Esophagus mucosa (tissue), 1 donor: ENCODE data around the gene U2AF2. TPM values are rescaled to one million over a fixed set of nuclear protein-coding genes. Genes with fewer than 3 reads are reported as not detected.
A peak's percentile ranks its signal among the peaks of the same experiment; 100 is the strongest.

Experiments used
- ATAC-seq: fragments of 200-7000 bp; cut with Tn5 transposase; one replicate; pipeline ENCODE4 v1.9.1; 2020
- total RNA-seq: library from RNA; stranded (reverse); gene quantifications from one replicate; pipeline ENCODE4 v1.2.4, GENCODE V29; 2023
- donor health status: DM: yes; HTN: yes; CAD: no.

The U2AF2 gene
- total RNA-seq, 1 donor from 2014 or later: 108 TPM

DNA sequence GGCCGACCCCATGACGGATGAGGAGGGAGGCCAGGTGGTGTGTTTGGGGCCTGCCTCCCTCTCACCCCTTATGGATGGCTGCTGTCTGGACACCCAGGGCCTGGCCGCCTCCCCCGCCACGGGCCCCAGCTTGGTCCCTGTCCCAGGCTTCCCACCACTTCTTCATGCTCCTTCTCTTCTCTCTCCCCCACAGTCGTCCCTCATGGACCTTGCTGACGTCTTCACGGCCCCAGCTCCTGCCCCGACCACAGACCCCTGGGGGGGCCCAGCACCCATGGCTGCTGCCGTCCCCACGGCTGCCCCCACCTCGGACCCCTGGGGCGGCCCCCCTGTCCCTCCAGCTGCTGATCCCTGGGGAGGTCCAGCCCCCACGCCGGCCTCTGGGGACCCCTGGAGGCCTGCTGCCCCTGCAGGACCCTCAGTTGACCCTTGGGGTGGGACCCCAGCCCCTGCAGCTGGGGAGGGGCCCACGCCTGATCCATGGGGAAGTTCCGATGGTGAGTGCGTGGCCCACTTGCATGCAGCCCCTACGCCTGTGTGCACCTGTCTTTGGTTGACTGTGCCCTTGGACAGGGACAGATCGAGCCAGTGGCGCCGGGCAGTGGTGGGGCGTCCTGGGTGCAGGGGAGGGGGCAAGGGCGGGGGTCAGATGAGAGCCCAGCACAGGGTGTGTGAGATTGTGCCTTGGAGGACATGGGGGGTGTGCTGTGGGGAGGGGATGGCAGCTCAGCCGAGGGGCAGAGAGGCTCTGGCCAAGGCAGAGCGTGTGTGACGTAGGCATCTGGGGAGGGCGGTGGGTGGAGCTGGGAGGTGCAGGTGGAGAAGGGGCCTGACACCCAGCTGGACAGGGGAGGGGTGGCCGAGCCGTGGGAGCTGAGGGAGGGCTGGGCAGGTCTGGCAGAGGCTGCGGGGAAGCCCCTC, 37.0 kb downstream of the U2AF2 start:
- no peak for ATAC-seq

DNA sequence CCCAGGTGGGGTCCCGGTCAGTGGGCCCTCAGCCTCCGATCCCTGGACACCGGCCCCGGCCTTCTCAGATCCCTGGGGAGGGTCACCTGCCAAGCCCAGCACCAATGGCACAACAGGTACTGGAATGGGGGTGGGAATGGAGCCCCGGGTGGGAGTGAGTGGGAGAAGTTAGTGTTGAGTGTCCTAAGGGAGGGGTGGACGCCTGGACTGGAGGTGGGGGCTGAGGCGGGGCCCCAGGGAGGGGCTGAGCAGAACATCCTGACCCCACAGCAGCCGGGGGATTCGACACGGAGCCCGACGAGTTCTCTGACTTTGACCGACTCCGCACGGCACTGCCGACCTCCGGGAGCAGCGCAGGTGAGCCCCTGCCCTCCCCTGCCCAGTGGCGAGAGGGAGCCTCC, 37.8 kb downstream of the U2AF2 start:
- ATAC-seq: no peak

DNA sequence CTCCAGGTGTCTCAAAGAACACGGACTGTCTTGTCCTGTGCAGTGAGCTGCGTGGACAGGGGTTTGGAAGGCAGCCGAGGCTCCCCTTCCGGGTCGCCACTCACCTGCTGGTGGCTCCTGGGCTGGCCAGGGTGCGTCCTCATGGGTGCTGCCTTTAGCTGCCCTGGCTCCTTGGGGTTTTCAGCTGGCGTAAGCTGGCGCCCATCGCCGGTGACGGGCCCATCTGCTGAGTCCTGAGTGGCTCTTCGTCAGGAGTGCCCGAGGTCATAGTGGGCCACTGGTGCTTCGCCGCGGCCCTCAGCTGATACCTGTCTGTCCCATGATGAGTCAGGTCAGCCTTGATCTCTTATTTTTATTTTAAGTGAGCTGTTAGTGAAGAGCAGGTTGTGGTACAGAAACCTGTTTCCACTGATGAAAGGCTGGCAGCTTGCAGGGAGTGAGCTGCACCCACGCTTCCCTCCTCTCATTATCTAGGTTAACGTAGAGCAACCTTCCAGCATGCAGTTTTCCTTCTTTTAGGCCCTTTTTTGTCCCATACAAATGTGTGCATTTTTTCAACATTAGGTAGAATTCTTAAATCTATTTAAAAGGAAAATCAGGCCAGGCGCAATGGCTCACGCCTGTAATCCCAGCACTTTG, 38.6 kb downstream of the U2AF2 start:
- ATAC-seq: no peak

DNA sequence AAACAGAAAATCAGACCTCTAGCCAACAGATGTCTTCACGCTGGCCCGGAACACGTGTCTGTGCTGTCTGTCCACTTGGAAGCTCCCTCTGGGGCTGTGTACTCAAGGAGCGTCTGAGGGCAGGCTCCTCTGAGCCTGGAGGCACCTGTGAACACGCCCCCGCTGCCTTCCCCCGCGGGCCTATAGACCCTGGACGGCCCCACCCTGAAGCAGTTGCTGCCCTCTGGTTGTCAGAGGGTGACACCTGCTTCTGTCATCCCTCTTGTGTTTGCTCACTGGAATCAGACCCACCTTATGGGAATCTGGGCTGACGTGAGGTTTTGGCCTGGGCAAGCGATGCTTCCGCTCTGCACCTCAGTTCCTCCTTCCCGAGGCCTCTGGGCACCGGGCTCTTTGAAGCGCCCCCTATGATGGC, 39.4 kb downstream of the U2AF2 start:
- ATAC-seq: no peak

DNA sequence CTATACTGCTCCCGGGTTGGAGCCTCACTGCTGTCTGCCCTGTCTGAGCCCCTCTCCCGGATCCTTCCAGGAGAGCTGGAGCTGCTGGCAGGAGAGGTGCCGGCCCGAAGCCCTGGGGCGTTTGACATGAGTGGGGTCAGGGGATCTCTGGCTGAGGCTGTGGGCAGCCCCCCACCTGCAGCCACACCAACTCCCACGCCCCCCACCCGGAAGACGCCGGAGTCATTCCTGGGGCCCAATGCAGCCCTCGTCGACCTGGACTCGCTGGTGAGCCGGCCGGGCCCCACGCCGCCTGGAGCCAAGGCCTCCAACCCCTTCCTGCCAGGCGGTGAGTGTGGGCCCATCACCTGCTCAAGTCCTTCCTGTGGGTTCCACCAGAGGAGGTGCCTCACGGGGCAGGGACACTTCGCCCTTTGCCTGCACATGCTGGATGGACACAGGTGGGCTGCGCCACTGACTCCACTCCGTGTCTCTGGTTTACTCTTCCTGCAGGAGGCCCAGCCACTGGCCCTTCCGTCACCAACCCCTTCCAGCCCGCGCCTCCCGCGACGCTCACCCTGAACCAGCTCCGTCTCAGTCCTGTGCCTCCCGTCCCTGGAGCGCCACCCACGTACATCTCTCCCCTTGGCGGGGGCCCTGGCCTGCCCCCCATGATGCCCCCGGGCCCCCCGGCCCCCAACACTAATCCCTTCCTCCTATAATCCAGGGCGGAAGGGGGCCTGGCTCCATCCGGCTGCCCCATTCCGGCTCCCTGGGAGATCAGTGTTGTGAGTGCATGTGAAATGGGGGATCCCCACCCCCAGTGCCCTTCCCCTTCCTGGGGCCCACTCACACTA, 40.0 kb downstream of the U2AF2 start:
- ATAC-seq: no peak

DNA sequence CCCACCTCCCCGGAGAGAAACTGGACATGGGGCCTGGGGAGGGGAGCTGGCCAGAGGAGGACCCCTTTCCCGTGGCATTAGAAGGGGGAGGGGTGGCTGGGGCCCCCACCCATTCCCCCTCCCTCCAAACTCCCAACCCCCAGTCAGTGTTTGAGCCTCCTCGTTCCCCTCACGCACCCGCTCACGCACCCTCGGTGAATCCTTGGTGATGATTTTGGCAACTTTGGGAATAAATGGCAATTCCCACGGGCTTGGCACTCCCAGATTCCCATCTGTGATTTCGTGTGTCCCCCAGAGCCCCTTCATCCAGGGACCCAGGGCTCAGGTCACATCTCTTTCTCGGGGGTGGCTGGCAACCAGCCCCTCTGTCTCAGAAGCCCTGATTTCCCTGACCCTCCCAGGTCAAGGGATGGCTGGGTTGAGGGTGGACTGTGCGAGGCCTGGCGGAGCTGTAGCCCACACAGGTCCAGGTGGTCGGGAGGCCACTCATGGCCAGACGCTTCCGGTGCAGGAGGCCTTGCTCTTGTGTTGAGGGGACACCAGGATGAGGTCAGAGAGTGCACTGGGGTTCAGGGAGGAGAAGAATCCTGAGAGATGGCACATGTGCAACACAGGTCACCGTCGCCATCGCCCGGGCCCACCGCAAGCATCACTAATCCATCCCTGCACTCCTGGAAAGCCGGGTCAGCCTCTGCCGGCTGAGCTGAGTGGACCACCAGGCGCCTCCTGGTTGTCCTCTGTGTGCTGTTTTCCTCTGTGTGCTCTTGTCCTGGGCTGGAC, 40.9 kb downstream of the U2AF2 start:
- no peak for ATAC-seq

DNA sequence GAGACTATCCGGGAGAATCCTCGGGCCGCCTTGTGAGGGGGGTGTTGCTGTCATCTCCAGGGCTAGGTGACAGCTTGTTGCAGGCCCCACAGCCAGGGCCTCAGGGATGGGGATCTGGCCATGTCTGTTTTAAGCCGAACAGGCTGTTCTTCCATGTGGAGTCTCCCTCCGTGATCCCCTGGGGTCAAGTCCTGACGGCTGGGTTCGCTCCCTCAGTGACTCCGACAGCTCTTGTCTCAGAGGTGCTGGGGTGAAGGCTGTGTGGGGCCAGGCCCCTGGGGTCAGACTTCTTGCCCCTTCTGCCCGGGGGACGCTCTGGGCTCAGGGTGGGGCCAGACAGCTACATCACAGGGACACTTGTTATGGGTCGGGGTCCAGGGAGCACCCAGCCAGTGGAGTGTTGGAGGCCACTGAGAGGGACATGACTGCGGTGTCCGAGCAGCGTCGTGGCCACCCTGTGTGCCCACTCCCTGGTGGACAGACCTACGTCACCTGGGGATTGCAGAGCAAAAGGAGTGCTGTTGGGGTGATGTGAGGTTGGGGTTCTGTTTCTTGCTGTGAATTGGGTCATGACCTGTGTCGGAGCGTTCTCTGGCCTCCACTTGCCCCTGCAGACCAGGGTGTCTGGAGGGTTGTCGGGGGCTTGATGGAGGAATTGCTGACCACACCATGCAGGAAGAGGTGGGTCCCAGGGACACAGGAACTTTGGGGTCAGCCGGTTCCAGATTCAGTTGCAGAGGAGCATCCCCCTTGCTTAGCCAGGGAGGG, 41.6 kb downstream of the U2AF2 start:
- ATAC-seq: no peak

DNA sequence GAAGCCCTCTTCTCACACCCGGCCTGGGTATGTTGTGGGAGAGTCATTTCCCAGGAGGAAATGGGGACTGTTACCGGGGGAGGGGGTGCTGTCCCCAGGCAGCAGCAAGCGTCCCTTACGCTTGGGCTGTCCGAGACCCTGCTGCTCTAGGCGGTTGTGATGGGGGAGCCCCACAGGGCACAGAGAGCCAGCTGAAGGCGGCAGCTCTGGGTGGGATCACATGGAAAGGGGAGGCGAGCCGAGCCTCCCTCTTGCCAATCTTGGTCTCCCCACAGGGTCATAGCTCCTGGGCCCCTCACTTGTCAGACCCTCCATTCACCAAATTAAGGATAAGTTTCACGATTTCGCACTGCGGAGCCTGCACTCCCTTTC, 42.2 kb downstream of the U2AF2 start:
- ATAC-seq: no peak

DNA sequence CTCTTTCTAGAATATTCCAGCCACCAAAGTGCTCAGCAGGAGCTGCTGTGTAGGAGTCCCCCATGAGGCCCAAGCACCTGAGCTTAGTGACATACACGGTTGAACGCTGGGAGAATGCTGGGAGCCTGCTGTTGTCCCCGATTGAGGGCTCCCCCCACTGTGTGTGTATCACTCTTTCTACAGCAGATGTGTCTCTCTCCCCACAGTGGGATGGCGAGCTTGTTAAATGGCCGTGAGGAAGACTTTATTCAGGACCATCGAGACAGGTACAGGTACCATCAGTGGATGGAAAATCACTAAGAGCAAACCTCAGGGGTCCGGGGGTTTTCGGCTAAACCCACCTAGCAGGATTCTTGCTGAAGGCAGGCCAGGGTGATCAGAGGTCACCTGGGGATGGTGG, 42.9 kb downstream of the U2AF2 start:
- ATAC-seq: no peak

DNA sequence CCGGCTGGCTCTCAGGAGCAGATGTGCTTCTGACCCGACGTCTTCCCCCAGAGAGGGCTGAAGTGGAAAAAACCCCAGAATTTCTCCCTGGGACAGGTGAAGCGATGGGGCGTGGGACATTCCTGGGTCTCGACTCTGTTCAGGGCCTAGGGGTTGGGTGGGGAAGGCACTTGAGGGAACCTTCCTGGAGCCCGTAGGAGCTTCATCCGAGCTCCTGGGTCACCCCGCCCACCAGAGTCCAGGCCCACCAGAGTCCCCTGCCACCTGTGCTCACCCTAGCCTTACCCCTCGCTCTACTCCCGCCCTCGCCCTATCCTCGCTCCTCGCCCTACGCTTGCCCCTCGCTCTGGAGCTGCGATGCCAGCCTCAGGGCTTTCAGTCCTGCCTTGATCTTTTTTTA, 43.4 kb downstream of the U2AF2 start:
- ATAC-seq: no peak

DNA sequence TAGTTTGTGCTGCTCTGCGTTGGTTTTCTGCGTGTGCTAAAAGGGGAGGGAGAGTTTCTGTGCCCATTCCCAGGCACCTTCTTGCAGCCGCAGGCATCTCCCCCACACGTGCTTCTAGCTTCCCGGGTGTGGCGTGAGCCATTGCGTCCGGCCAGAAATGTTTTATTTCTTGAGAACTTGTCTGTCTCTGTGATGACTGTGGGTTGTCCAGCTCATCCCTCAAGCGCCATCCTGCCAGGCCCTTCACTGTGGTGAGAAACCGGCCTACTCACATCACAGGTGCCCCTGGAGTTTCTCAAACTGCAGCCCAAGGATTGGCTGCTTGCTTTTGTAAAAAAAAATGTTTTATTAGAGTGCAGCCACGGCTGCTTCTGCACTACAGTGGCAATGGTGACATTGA, 44.4 kb downstream of the U2AF2 start:
- ATAC-seq: no peak

DNA sequence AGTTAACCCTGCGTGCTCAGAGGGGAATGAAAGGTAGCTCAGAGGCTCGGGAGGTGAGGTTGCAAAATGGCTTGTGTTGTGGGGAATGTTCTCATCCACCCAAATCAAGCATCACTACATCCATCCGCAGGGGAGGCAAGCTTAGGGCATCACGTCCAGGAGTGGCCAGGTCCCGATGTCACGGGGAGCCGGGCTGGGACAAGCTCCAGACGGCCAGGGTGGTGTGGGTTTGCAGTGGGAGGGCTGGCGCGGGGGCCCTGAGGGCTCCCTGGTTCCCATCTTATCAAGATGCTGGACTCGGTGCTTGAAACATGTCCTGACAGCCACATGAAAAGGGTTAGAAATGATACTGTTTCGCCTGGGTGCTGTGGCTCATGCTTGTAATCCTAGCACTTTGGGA, 46.0 kb downstream of the U2AF2 start:
- ATAC-seq: no peak

DNA sequence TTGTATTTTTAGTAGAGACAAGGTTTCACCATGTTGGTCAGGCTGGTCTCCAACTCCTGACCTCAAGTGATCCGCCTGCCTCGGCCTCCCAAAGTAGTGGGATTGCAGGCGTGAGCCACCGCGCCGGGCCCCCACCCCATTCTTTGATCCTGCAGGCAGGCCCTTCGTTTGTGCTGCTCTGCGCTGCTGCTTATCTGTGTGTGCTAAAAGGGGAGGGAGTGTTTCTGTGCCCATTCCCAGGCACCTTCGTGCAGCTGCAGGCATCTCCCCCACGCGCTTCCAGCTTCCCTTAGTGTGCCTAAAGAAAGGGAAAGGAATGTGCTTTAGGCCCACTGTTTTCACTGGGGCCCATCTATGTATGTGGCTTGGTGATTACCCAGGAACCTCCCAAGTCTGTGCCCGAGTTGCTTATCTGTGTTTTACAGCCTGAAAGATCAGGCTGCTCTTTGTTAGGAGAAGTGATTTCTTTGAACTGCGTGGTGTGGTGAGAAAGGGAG, 47.3 kb downstream of the U2AF2 start:
- ATAC-seq: no peak

DNA sequence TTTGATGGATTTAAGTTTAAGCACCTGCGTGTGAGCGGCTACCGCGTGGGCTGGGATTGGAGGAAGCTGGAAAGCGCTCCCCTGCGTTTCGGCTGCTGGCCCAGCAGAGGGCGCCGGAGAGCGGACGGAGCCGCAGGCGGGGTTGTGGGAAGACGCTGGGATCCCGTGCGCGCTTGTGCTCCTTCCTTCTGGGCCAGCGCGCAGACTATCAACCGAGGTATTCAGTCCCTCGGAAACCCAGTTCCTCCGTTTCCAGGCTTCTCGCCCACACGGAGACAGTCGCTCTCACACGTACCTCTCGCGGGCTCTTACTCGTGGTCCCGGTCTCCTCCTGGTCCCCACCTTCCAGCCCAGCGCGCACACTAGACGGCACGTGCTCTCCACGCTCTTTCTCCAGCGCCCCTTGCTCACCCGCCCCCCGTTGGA, 49.0 kb downstream of the U2AF2 start:
- peak; percentile 11 for ATAC-seq

DNA sequence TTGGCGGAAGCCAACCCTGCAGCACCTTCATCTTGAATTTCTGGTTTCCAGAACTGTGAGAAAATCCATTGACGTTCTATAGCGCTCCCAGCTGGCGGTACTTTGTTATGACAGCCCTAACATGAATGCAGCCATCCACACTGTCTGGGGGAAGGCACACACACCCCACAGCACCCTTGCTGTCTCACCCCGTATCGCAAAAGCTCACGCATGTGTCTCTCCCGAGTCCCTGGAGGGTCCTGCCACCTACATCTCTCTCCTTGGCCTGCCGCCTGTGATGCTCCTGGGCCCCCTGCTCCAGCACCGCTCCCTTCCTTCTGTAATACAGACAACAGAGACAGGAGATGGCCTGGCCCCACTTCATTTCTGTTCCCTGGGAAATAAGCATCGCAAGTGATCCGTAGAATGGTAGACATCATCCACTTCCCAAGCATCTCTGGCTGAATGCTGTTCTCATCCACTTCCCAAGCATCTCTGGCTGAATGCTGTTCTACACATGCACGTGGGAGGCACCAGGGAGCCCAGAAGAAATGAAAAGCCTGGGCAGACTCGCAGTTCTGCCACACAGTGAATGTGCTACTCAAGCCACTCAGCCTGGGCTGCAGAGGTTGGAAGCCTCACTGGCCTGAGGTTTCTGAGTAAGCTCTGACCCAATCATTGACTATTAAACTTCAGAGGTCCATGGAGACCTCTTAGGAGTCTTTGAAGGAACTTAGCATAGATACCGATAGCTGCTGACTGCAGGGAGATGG, 49.8 kb downstream of the U2AF2 start:
- peak; percentile 35 for ATAC-seq

DNA sequence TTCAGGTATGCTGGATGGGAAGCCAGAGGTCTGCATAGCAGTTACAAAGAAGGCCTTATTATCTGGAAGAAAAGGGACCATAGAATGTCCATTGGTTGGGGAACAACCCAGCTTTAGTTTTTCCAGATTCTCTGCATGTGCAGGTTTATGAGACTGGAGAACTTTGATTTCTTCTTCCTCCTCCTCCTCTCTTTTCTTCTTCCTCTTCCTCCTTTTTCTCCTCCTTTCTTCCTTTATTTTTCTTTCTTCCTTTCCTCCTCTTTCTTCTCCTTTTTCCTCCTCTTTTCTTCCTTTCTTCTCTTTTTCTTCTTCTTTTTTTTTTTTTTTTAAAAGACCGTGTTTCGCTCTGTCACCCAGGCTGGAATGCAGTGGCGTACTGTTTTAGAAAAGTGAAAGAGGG, 51.1 kb downstream of the U2AF2 start:
- ATAC-seq: no peak

DNA sequence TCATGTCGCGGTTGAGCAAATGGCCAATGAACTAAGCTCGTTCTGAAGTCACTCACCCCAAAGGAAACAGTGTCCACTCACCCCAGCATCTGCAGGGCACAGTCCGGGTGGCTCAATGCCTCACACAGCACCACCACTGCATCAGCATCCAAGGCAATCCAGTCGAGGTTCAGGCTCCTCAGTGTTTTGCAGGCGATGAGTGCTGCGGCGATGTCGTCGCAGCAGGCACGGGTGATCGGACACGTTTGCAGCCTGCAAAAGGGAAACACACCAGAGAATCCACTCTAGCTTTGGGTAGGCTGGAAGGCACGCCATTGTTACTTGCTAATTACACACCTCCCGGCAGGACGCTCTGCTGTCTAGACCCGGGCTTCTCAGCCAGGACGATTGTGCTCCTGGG, 56.9 kb downstream of the U2AF2 start:
- ATAC-seq: no peak

DNA sequence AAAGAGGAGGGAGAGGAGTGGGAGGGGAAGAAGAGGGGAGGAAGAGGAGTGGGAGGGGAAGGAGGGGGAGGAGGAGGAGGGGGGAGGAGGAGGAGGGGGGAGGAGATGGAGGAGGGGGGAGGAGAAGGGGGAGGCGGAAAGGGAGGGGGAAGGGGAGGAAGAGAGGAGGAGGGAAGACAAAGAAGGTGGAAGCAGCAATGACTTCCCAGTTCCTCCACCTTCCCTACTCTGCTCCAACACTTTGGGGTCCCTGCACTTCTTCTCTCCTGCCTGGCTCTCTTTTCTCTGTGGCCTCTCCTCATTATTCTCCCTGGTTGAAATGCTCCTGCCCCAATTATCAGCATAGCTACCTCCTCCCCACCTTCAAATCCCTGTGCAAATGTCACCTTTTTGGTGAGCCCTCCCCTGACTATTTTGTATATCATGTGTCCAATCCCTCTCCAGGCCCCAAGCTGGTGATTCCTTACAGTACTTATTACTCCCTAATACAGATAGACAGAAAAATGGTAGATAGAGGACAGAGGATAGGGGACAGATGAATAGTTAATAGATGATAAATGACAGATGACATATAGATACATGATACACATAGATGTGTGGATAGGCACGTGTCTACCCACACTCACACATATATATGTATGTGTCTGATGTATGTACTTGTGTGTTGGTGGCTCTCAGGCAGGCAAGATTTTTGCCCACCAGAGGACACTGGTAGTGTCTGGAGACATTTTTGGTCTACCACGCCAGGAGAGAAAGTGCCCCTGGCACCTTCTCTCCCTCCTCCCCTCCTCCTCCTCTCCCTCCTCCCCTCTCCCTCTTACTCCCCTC, 58.2 kb downstream of the U2AF2 start:
- ATAC-seq: no peak

DNA sequence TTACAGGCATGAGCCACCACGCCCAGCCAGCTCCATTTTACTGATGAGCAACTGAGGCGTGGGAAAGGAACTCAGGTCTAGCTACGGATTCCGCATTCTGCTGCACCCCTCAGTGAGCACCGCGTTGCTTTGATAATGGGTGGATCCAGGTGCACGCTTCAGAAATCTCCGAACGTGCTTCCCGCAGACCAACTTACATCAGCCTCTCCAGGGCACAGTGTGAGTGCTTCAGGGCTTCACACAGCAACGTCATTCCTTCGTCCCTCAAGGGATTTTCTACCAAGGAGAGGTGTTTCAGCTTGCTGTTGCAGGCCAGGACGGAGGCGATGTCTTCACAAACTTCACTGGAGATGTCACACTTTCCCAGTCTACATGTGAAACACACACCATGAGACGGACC, 61.7 kb downstream of the U2AF2 start:
- ATAC-seq: no peak

DNA sequence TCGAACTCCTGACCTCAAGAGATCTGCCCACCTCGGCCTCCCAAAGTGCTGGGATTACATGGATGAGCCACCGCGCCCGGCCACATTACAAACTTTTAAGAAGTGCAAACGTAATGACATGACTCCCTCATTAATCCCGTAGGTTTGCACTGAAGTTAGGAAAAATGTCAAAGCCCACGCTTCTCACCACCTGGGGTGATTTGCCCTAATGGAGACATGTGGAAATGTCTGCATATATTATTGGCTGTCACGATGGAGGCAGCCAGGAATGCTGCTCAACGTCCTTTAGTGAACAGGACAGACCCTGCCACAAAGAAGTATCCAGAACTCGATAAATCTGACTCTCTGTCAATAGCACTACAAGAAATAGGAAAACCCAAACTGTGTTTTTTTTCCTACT, 62.4 kb downstream of the U2AF2 start:
- ATAC-seq: no peak
